Activated CD8-positive, alpha-beta memory T cell treated with anti-CD3 and anti-CD28 coated beads for 4 hours (primary cell): ENCODE results near the gene KHNYN.

ENCODE experiments used
- DNase-seq, 2 donors: peaks; one replicate each; pipeline ENCODE4 v3.0.0-alpha.2; 2020; ENCODE audit warnings: low read depth in 2 of 2

KHNYN gene

DNA sequence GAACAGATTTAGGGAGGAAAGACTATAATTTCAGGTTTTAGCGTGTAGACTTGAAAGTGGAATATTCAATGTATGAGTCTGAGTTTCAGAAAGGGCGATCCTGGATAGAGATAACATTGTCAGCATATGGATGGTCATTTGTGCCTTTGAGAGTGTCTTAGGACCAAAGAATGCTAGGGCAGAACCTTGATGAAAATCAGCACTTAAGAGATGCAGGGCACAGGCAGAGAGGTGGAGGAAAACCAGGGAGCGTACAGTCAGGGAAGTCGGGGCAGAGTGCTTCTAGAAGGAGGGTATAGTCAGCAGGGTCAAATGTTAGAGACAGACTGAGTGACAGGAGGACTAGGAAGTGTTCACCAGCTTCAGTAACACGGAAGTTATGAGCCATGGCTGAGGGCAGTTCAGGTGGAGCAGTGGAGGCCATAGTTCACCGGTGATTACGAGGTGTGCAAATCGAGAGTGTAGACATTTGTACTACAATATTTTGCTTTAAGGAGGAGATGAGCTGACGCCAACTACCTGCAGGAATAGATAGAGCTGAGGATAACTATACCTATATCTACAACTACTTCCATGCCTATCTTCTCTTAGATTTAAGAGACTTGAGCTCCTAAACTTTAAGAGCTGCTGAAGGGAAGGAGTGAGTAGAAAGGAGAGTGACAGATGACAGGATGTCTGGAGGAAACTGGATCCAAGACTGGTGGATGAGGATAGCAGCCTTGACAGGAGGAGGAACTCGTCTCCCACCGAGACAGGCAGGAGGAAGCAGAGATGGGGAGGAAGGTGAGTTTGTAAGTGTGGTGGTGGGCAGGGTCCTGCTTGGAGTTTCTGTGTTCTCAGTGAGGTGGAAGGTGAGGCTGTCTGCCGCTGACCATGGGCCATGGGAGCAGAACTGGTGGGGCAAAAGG lies 6.8 kb upstream of the KHNYN start:
- DNase-seq: no peak

GRCh38 chr14:24425704-24426103 lies 4.0 kb upstream of the KHNYN start:
- DNase-seq: no peak

GRCh38 chr14:24426150-24426911 lies 3.4 kb upstream of the KHNYN start:
- DNase-seq: no peak

DNA sequence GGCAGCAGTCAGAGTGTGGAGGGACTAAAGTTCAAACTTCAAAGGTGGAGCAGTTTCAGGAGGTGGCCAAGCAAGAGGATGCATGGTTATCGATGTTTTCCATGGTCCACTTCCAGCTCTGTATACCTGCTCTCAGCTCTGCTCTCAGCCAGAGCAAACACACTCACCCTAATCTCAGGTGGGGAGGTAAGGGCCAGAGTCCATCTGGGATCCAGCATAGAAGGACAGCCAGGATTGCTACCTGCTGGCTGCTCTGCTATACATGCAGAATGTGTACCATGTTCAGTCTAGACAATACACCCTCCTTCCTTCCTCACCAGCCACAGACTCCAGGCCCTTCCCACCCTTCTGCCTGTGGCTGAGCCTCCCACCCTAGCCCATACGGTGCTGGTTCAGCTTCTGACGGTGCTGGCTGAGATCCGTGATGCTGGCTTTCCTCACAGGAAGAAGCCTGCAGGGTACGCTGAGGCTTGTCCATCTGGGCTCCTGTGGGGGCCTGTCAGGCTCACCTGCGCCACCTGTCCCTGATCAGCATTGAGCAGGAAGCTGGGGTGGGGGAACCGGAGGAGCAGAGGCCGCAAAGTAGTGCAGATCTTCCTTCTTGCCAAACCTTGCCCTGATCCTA lies 2.7 kb upstream of the KHNYN start:
- DNase-seq: no peak

GRCh38 chr14:24427537-24428508 lies 1.9 kb upstream of the KHNYN start:
- DNase-seq: no peak

GRCh38 chr14:24428628-24429394 lies 943 bp upstream of the KHNYN start:
- DNase-seq: no peak

GRCh38 chr14:24430143-24430681 lies 458 bp downstream of the KHNYN start:
- DNase-seq: no peak

- peak in 1 of 2 donors; percentile 38 for DNase-seq
Measured at GRCh38 chr14:24430682-24431568, 1.2 kb downstream of the KHNYN start.

- DNase-seq: peak; percentile 73 to 79
Measured at GRCh38 chr14:24431569-24432258, 2.0 kb downstream of the KHNYN start.

DNA sequence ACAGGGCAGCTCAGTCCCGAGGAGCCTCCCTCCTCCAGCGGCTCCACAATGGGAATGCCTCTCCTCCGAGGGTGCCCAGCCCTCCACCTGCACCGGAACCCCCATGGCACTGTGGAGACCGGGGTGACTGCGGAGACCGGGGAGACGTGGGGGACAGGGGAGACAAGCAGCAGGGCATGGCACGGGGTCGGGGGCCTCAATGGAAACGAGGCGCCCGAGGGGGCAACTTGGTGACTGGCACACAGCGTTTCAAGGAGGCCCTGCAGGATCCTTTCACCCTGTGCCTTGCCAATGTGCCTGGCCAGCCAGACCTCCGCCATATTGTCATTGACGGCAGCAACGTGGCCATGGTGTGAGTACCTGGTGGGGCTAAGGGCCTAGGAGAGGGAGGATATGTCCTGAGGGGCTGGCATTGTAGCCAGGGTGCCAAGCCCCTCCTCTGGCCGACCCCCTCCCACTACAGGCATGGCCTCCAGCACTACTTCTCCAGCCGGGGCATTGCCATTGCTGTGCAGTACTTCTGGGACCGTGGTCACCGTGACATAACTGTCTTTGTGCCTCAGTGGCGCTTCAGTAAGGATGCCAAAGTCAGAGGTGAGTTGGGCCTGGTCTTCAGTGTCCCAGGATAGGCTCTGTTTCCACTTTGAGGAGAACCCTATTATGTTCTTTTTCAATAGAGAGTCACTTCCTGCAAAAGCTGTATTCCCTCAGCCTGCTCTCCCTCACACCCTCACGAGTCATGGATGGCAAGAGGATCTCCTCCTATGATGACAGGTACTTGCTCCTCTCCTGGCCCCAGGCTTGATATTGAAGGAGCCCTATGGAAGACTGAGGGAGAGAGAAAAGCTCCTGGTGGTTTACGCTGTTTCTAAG lies 2.7 kb downstream of the KHNYN start:
- DNase-seq: no peak

DNA sequence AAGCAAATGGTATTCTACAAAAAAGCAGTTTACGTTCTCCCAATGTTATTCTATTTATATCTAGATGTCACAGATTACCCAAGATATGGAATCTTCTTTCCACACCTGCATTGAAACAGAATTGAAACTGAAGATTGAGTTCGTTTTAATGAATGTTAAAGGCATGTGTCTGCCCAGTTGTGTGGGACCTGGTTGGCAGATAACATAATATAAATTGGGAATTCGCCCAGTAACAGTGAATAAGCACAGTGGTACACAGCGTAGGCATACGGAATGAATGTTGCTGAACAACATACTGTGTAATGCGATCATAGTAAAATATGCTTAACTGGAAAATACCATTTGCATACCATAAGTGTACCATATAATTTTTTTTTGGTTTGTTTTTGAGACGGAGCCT lies 4.3 kb downstream of the KHNYN start:
- no peak for DNase-seq

GRCh38 chr14:24434676-24435075 lies 4.9 kb downstream of the KHNYN start:
- no peak for DNase-seq

GRCh38 chr14:24435192-24435810 lies 5.5 kb downstream of the KHNYN start:
- DNase-seq: no peak

- no peak for DNase-seq
Measured at GRCh38 chr14:24435998-24436354, 6.2 kb downstream of the KHNYN start.

DNA sequence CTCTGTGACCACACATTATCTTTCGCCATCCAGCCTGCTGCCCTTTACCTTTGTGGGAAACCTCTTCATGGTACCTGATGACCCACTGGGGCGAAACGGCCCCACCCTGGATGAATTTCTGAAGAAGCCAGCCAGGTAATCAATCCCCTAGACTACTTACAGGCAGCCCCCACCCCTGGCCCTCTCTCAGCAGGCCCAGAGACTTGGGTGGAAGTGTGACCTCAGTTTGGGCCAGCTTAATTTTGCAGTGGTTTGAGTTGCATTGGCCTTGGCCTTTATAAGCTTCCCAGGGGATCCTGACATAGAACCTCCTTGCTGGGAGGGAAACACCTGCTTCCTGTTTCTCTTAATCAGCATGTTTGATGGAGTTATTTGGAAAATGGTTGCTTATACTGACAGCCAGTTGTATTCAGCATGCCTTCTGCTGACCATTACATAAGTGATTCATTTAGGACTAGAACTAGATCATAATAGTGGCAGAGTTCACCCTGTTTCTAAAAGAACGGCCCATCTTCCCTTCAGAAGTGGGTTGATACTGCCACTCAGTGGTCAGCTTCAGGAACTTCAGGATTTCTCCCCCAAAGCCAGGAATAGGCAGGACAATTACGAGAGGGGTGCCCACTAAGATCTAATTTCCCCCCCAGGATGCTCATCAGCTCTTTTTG lies 6.7 kb downstream of the KHNYN start:
- no peak for DNase-seq

- no peak for DNase-seq
Measured at GRCh38 chr14:24437020-24437735, 7.4 kb downstream of the KHNYN start.
